Stimulated activated CD4-positive, alpha-beta T cell treated with anti-CD3 and anti-CD28 coated beads, Interleukin-1b, Interleukin-23, amount 100 ng/mL, for 4 hours (primary cell): Measurements from ENCODE around the gene ADAM30.

Experiments
- DNase-seq, 2 donors: peaks; one replicate each; pipeline ENCODE4 v3.0.0-alpha.2; 2020; ENCODE audit warnings: low read depth in 2 of 2

ADAM30 gene

DNA sequence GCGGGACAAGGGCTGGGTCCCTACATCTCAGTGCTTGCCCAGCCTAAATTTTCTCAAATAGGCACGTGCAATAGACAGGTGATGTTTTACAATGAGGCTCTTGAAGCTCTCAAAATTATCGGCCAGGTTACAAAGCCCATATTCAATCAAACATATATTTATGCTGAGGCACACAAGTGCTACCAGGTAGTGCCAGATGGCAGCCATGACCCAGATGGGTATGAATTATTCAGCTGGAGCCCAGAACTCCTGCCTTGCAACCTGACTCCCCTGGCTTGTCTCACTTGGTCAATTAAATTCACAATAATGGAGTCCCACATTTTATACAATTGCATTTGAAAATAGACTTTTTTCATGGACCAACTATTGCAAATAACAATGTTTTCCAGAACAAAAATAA is 12.3 kb upstream of the ADAM30 start:
- no peak for DNase-seq

DNA sequence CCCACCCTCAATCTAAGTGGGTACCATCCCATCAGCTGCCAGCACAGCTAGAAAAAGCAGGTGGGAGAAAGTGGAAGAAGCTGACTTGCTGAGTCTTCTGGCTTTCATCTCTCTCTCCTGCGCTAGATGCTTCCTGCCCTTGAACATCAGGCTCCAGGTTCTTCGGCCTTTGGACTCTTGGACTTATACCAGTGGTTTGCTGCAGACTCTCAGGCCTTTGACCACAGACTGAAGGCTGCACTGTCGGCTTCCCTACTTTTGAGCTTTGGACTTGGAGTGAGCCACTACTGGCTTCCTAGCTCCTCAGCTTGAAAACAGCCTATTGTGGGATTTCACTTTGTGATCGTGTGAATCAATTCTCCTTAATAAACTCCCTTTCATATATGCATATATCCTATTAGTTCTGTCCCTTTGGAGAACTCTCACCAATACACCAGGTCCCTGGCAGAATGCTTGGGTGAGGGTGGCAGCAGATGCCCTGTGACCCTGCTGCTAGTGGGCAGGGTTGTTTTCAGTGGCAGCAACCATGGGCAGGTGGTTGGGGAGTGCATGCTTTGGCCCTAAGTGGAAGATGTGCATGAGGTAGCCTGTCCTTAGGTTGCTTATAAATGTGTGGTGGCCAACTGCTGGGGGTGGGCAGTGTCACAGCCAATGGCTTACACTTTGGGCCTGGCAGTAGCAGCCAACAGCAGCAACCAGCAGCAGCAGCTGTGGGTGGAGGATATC is 10.8 kb upstream of the ADAM30 start:
- DNase-seq: no peak

GRCh38 chr1:119903443-119903835 is 7.1 kb upstream of the ADAM30 start:
- no peak for DNase-seq

GRCh38 chr1:119902775-119903442 is 6.6 kb upstream of the ADAM30 start:
- no peak for DNase-seq

GRCh38 chr1:119898981-119899720 is 2.8 kb upstream of the ADAM30 start:
- no peak for DNase-seq

DNA sequence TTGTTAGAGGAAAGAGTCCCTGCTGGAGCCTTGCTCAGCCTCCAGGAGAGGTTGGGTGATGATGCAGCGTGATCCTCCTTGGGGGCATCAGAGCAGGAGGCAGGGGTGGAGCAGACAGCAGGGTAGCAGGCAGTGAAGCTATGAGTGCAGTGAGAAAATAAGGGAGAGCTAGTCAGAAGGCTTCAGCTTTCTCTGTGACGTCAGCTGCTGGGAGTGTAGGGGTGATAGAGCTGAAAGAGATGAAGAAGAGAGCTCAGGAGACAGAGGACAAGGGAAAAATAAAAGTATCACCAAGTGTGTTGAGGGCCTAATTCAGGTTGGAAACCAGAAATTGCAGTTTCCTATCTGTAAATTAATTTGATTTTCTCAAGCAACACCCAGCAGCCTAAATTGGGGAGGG is 2.2 kb upstream of the ADAM30 start:
- no peak for DNase-seq

DNA sequence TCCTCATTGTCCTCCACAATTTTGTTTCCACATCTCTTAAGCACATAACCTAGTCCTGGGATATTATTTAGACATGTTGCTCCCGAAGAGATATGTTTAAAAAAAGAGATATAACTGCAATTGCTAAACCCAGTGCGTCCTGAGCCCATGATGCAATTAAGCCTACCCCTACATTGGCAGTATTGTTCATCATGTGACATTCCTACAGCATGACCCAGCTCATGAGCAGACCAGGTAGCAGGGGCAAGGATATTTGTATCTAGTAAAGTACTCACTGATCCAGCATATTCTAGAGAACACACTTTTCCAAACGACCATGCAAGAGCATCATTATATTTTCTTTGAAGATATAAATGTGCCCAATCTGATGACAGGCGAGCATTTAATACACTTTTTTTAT is 1.2 kb downstream of the ADAM30 start:
- DNase-seq: no peak

GRCh38 chr1:119893827-119894700 is 2.3 kb downstream of the ADAM30 start:
- no peak for DNase-seq

DNA sequence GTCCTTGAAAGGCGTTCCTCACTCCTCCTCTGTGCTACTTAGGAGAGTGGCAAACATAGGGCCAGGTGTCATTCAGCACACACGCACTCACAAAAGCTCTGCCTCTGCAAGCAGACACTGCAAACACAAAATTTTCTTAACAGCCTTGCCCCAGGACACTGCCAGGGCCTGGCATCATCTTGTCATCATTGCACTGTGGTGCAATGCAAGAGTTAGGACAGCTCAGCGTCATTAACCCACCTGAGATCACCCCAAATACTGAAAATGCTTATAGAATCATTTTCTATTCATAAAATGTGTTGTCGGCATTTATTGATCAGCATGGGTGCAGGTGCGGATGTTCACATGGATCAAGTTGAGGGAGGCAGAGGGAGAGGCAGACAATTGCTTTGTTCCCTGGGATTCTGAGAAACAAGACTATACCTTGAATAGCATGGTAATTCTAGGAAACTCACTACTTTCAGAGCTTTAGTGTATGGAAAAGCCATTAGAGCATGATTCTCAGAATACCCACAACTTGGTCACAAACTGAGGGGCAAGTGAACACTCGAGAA is 3.0 kb downstream of the ADAM30 start:
- no peak for DNase-seq

DNA sequence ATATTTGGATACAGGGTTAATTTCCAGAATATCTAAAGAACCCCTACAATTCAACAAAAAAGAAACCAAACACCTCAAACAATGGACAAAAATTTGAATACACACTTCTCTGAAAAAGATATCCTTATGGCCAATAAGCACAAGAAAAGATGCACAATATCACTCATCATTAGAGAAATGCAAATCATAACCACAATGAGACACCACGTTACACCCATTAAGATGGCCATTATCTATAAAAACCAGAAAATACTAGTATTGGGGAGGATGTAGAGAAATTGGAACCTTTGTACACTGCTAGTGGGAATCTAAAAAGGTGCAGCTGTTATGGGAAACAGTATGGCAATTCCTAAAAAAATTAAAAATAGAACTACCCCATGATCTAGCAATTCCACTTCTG is 4.9 kb downstream of the ADAM30 start:
- DNase-seq: no peak

DNA sequence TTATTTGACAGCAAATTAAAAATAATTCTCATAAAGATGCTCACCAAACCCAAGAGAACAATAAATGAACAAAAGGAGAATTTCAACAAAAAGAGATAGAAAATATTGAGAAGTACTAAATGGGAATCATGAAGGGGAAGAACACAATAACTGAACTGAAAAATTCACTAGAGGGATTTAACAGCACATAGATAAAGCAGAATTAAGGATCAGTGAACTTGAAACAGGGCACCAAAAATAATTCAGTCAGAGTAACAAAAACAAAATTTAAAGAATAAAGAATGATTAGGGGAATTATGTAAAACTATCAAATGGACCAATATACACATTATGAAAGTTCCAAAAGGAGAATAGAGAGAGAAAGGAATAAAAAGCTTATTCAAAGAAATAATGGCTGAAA is 7.8 kb downstream of the ADAM30 start:
- DNase-seq: no peak

DNA sequence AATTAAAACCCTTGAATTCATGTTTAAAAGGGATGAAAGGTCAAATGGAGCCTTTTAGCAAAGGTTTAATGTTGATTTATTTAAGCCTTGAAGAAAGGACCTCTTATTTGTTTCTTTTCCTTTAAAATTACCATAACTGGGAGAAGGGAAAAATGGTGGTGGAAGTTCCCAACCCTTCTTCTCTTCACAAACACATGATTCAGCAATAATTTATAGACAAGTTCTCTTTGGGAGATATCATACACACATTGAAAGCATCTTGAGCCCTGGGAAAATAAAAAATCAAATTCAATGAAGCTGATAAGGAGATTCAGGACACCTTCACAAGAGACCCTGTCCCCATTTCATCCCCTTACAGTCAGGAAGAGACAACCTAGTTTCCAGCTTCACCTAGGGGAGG is 8.9 kb downstream of the ADAM30 start:
- no peak for DNase-seq

DNA sequence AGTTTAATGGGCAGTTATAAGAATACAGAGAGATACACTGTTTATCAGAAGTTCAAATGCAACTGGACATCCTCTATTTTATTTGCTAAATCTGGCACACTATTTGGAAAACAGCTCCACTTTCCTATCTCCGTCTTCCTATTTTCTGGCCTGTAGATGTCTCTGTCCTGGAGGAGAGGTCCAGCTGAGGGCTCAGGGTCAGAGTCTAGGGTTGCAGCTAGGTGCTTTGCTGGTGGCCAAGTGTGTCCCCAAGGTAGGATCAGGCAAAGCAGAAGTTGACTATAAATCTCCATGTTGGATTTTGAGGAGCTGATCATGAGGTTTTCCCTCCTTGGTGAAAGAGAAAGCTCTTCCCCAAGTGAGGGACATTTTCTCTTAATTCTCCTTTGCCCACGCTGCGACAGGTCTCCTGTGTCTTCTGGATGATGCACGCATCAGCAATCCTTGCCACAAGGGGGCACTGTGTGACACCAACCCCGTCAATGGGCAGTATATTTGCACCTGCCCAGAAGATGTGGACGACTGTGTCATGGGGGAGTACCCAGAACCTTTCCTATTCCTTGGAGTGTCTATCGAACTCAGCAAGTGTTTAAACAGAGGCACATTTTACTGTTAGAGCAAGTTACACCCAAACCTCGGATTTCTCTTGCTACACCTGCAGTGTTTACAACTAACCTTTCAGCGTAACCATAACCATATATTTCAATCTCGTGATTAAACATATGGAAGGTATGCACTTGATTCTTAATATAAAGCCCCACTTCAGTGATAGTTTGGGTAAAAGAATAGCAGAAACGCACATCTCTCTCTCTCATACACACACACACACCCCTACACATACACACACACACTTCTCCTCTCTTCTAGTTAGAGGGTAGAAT is 10.2 kb downstream of the ADAM30 start:
- peak; percentile 25 to 53 for DNase-seq

- no peak for DNase-seq
These were observed 11.6 kb downstream of the ADAM30 start for GRCh38 chr1:119884711-119885110.

- no peak for DNase-seq
These were observed 12.5 kb downstream of the ADAM30 start for GRCh38 chr1:119883826-119884225.

GRCh38 chr1:119882132-119883049 is 13.9 kb downstream of the ADAM30 start:
- no peak for DNase-seq

DNA sequence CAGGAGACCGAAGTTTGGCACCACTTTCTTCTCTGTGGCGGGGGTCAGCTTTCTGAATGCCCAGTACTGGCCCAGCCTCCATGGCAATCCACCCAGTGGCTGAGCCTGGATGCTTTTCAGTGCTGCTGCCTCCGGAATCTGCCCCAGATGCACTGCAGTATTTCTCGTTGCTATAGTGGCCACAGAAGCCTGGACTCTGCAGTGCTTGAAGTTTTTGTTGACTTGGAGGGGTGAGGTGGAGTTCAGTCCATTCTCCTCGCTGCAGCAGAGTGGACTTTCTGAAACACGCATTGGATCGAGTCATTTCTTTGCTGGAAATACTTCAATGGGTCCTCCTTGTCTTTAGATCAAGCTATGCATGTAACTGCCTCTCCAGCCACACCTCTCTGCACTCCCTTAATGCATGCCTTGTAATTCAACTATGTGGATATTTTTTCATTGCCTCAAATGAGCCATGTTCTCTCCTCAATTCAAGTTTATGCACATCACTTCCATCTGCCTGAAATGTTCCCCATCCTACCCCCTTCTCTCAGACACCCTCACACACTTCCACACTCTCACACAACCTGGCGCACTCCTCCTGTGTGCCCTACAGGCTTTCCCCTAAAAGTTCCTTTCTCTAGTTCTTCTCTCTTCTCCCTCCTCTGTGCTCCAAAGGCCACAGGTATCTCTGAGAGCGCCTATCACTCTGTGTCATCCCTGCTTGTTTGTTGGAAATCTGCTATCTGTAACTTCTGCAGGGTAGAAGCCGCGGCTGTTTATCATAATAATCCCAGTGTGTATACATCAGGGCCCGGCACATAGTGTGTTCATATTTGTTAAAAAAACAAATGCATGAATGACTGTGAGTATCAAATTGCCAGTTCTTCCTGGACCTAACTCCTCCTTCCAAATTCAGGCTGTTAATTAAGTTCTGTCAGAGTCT is 16.5 kb downstream of the ADAM30 start:
- no peak for DNase-seq

DNA sequence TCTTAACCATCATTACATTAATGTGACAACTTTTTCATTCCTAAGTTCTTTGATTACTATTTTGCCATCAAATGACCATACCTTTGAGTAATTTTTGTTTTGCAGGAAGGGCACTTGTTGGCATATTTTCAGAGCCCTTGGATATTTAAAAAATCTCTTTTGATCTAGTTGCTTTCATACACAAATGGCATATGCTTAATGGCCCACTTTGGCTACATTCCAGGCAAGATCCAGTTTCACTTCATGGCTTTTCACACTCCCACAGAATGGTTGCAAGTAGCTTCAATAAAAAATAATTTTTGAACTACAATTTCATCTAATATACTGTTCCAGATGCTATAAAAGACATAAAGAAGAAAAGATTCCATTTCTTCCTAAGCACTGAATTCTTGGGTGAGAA is 18.1 kb downstream of the ADAM30 start:
- no peak for DNase-seq
